ENCODE measurements around the gene LRRC56. TPM values are rescaled to one million over a fixed set of nuclear protein-coding genes. Genes with fewer than 3 reads are reported as not detected.

The LRRC56 gene
- total RNA-seq, 1 experiment from 2014 or later, result 3.4 TPM

GRCh38 chr11:488992-489391 lies 48.3 kb upstream of the LRRC56 start:
- CTCF ChIA-PET, result interaction anchor here (1.0 kb wide), 1 partner anchor 82 kb away, joined by 3 read pairs; no protein-coding TSS in a partner anchor
- Mint-ChIP-seq H3K4me3 (no peak overlapping the region), H3K4me1 (no peaks in the 10 kb centered on the region), H3K36me3 (peaks cover 11% of the 10 kb centered on the region), H3K27me3 (ENCODE audit: low read depth) (no peaks in the 10 kb centered on the region), H3K27ac (no peak overlapping the region), H3K9me3 (peaks cover 4% of the 10 kb centered on the region)
- POLR2A ChIA-PET, result no interaction called here
- no peak for DNase-seq (ENCODE audit: low spot score)
- TF ChIP-seq AFF4 (CRISPR knock-in tag; IDR thresholded peaks at IDR 0.05; ENCODE audit: borderline replicate concordance), result no peak
- TF ChIP-seq ZNF423 (CRISPR knock-in tag; IDR thresholded peaks at IDR 0.05), result no peak
- no peak for TF ChIP-seq E2F1 (CRISPR knock-in tag; IDR thresholded peaks at IDR 0.05)
- no peak for TF ChIP-seq SP1 (CRISPR knock-in tag; conservative IDR thresholded peaks at IDR 0.05)
- ATAC-seq, result no peak

- H3K9me3 Mint-ChIP-seq, result no peaks in the 10 kb centered on the region
- DNase-seq (ENCODE audit: low spot score) (no peak), ATAC-seq (no peak)
- no peaks in the 10 kb centered on the region for H3K27me3 Mint-ChIP-seq (ENCODE audit: low read depth)
- H3K4me1 Mint-ChIP-seq, result no peaks in the 10 kb centered on the region
- H3K4me3 Mint-ChIP-seq, result no peak overlapping the region
- POLR2A ChIA-PET, result interaction anchor here (0.6 kb wide), 1 partner anchor 305 kb away, joined by 5 read pairs; no protein-coding TSS in a partner anchor
- H3K36me3 Mint-ChIP-seq, result peaks cover 7% of the 10 kb centered on the region
- CTCF ChIA-PET, result interaction anchor here (1.0 kb wide), 1 partner anchor 82 kb away, joined by 3 read pairs; no protein-coding TSS in a partner anchor
- no peak overlapping the region for H3K27ac Mint-ChIP-seq
- TF ChIP-seq NFATC4 (CRISPR knock-in tag; IDR thresholded peaks at IDR 0.05) (no peak), ZNF416 (CRISPR knock-in tag; IDR thresholded peaks at IDR 0.05) (no peak), GRHL2 (CRISPR knock-in tag; IDR thresholded peaks at IDR 0.05; ENCODE audit: insufficient replicate concordance, severe bottlenecking) (no peak), STAT6 (CRISPR knock-in tag; conservative IDR thresholded peaks at IDR 0.05; ENCODE audit: low read depth) (no peak), MLX (CRISPR knock-in tag; IDR thresholded peaks at IDR 0.05) (no peak), ATF2 (CRISPR knock-in tag; IDR thresholded peaks at IDR 0.05; ENCODE audit: borderline replicate concordance, low read depth) (no peak), AR (CRISPR knock-in tag; IDR thresholded peaks at IDR 0.05) (no peak), MYBL2 (CRISPR knock-in tag; IDR thresholded peaks at IDR 0.05) (no peak), NR1H2 (CRISPR knock-in tag; IDR thresholded peaks at IDR 0.05) (no peak), JUN (CRISPR knock-in tag; IDR thresholded peaks at IDR 0.05) (no peak), CTCF (IDR thresholded peaks at IDR 0.05) (no peak), CDX4 (CRISPR knock-in tag; IDR thresholded peaks at IDR 0.05; ENCODE audit: borderline replicate concordance) (no peak)
Observed at GRCh38 chr11:489610-490185, 47.6 kb upstream of the LRRC56 start.
